Aorta (tissue), 5 donors: ENCODE measurements around the gene PPIH. TPM values are rescaled to one million over a fixed set of nuclear protein-coding genes. Genes with fewer than 3 reads are reported as not detected.
"Not testable (repeated sequence)": the region's sequence is repeated elsewhere in the genome, so short reads cannot be mapped to it uniquely, and the experiment has no call there.

ENCODE experiments used
- ATAC-seq: fragments of 200-7000 bp; cut with Tn5 transposase; one replicate; pipeline ENCODE4 v1.9.1; 2022; ENCODE audit warnings: moderate library complexity; ENCODE audit not compliant: low FRiP score
- DNase-seq, 2 donors: peaks; one replicate each; pipeline ENCODE4 v3.0.0-alpha.2; 2020
- H3K27ac ChIP-seq, 2 donors: one replicate each; pipeline ENCODE4 v1.5.1; 2013; ENCODE audit warnings: low read length in 2 of 2, mild to moderate bottlenecking in 2 of 2, moderate library complexity in 2 of 2, control low read depth in 1 of 2, inconsistent platforms in 1 of 2, low read depth in 1 of 2
- H3K27me3 ChIP-seq, 2 donors: one replicate each; pipeline ENCODE4 v1.6.1; 2013; ENCODE audit warnings: control low read depth in 1 of 2, low read length in 1 of 2, mild to moderate bottlenecking in 1 of 2, moderate library complexity in 1 of 2; ENCODE audit not compliant: insufficient read depth in 2 of 2, control insufficient read depth in 1 of 2
- H3K36me3 ChIP-seq, 2 donors: one replicate each; pipeline ENCODE4 v1.6.1; 2013; ENCODE audit warnings: control low read depth in 1 of 2, low read length in 1 of 2, mild to moderate bottlenecking in 1 of 2; ENCODE audit not compliant: insufficient read depth in 2 of 2, control insufficient read depth in 1 of 2
- H3K4me1 ChIP-seq, 2 donors: one replicate each; pipeline ENCODE4 v1.6.1; 2013; ENCODE audit warnings: low read length in 2 of 2, control low read depth in 1 of 2, mild to moderate bottlenecking in 1 of 2, moderate library complexity in 1 of 2; ENCODE audit not compliant: insufficient read depth in 2 of 2, control insufficient read depth in 1 of 2
- H3K4me3 ChIP-seq, 2 donors: one replicate each; pipeline ENCODE4 v1.5.1; 2013; ENCODE audit warnings: low read length in 2 of 2, control low read depth in 1 of 2, mild to moderate bottlenecking in 1 of 2
- H3K9me3 ChIP-seq: one replicate; pipeline ENCODE4 v1.6.1; 2013; ENCODE audit warnings: mild to moderate bottlenecking, low read length; ENCODE audit not compliant: control insufficient read depth
- WGBS, 2 donors: extraction: QIAGEN DNeasy Blood & Tissue Kit; methylation state at CpG; one replicate each; pipeline ENCODE4 v1.1.7; 2013; 5-methylcytosine and 5-hydroxymethylcytosine counted together
- intact Hi-C, 2 donors: fragments of 100-400 bp; cut with DNase I; formaldehyde crosslinking; loops; one replicate each; pipeline versions ENCODE4 v1.14.2 to v1.15.0; 2022
- polyA plus RNA-seq, 2 donors: library from polyadenylated mRNA; stranded (reverse); fragments of 200-250 nt; gene quantifications; one replicate each; pipeline ENCODE4 v1.2.3, GENCODE V29; 2013
- total RNA-seq, 2 donors: library from RNA; stranded (reverse); fragmentation: NEBNext Ultra II Directional; extraction: Animal tissue kit (Norgen Biotek cat#: 25700); gene quantifications; one replicate each; pipeline ENCODE4 v1.2.1, GENCODE V29; 2021
- donor health status: healthy with polysubstance abuse.
- donor health status: Bipolar disorder and iron deficiency.
- donor health status: DM: no; HTN: no; CAD: no.
- donor health status: DM: no; HTN: no; CAD: no.
- donor health status: DM: yes; HTN: yes; CAD: no.

PPIH gene
- total and polyA plus RNA-seq, 4 donors, result 14.1 to 32.5 (median 20.2) TPM

DNA sequence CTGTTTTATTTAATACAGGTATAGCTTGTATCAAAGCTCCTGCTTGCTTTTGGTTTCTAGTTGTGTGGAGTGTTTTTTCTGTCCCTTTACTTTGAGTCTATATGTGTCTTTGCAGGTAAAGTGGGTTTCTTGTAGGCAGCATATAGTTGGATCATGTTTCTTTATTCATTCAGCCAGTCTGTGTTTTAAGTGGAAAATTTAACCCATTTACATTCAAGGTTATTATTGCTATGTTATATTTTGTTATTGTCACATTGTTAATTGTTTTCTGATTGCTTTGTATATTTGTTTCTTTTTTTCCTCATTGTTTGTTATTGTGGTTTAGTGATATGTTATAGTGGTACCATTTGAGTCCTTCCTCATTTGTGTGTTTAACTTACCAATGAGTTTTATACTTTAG is 55.1 kb downstream of the PPIH start:
- Histone ChIP-seq H3K27me3 (no peaks in the 10 kb centered on the region), H3K36me3 (no peaks in the 10 kb centered on the region), H3K4me1 (no peaks in the 10 kb centered on the region), H3K27ac (no peak overlapping the region), H3K4me3 (no peak overlapping the region), H3K9me3 (peaks cover 3% of the 10 kb centered on the region)
- intact Hi-C loops, result no loop called here
- no peak for ATAC-seq
- DNase-seq, result no peak

DNA sequence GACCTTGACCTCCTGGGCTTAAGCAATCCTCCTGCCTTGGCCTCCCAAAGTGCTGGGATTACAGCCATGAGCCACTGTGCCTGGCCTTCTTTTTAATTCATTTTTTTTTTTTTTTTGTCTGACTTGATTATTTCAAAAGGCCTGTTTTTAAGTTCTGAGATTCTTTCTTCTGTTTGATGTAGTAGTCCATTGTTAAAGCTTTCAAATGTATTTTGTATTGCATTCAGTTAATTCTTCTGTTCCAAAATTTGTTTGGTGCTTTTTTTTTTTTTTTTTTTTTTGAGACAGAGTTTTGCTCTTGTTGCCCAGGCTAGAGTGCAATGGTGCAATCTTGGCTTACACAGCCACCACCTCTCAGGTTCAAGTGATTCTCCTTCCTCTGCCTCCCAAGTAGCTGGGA is 56.2 kb downstream of the PPIH start:
- intact Hi-C loops, H3K27ac ChIP-seq, H3K36me3 ChIP-seq, H3K27me3 ChIP-seq, H3K4me1 ChIP-seq, ATAC-seq, DNase-seq, H3K4me3 ChIP-seq, H3K9me3 ChIP-seq: not testable (repeated sequence)

DNA sequence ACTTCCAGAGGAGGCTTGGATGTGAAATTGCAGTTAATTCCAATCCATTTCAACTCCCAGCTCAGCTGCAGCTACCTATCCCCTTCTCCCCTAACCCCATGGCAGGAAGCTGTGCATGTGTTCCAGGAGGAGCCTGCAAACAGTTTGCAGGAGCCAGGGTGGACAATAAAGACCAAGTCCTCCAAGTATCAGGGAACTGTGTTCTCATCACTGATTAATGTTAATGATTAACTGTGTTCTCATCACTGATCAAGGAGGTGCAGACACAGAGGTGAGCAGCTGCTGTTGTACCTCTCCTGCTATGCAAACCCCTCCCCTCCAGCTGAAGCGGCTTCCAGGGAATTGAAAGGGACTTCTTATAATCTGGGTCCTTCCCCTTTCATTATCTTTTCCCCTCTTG is 62.6 kb downstream of the PPIH start:
- DNase-seq (no peak), ATAC-seq (no peak)
- WGBS, 2 donors, result 95 to 100% methylated on average over 1 of the region's 1 CpG
- intact Hi-C loops, result no loop called here
- no peaks in the 10 kb centered on the region for H3K4me1 ChIP-seq
- H3K36me3 ChIP-seq, result no peaks in the 10 kb centered on the region
- H3K4me3 ChIP-seq, result no peak overlapping the region
- H3K27me3 ChIP-seq, result no peaks in the 10 kb centered on the region
- no peaks in the 10 kb centered on the region for H3K9me3 ChIP-seq
- H3K27ac ChIP-seq, result no peak overlapping the region

DNA sequence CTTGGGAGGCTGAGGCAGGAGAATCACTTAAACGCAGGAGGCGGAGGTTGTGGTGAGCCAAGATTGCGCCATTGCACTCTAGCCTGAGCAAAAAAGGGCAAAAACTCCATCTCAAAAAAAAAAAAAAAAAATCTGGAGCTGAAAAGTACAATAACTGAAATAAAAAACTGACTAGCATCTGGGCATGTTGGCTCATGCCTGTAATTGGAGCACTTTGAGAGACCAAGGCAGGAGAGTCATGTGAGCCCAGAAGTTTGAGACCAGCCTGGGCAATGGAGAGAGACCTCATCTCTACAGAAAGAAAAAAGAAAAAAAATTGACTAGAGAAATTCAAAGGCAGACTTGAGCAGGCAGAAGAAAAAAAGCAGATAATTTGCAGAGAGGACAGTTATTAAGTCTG is 63.7 kb downstream of the PPIH start:
- ATAC-seq, result no peak
- Histone ChIP-seq H3K27me3 (no peaks in the 10 kb centered on the region), H3K27ac (no peak overlapping the region), H3K36me3 (no peaks in the 10 kb centered on the region), H3K4me3 (no peak overlapping the region), H3K4me1 (no peaks in the 10 kb centered on the region), H3K9me3 (no peaks in the 10 kb centered on the region)
- DNase-seq, result no peak
- 98 to 99% methylated on average over 3 of the region's 3 CpGs for WGBS, 2 donors
- intact Hi-C loops, result no loop called here

DNA sequence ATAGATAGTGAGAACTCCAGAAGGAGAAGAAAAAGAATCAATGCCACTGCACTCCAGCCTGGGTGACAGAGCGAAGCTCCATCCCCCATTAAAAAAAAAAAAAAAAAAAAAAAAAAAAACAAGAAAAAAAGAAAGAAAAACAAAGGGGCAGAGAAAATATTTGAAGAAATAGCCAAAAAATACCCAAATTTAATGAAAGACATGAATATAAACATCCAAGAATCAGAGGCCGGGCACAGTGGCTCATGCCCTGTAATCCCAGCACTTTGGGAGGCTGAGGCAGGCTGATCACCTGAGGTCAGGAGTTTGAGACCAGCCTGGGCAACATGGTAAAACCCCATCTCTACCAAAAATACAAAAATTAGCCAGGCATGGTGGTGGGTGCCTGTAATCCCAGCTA is 64.2 kb downstream of the PPIH start:
- H3K36me3 ChIP-seq, intact Hi-C loops, ATAC-seq, H3K9me3 ChIP-seq, H3K4me3 ChIP-seq, H3K27ac ChIP-seq, DNase-seq, H3K4me1 ChIP-seq, H3K27me3 ChIP-seq: not testable (repeated sequence)
- 87 to 89% methylated on average over 2 of the region's 2 CpGs for WGBS, 2 donors

DNA sequence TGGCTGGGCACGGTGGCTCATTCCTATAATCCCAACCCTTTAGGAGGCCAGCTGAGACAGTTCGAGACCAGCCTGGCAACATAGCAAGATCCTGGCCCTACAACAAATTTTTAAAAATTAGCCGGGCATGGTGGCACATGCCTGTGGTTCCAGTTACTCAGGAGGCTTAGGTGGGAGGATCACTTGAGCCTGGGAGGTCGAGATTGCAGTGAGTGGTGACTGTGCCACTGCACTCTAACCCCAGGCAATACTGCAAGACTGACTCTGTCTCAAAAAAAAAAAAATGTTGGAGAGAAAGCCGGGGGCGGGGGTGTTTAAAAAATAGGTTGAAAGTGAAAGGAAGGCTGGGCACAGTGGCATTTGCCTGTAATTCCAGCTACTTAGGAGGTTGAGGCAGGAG is 65.3 kb downstream of the PPIH start:
- no peak for ATAC-seq
- DNase-seq, result no peak
- 55 to 56% methylated on average over 6 of the region's 6 CpGs for WGBS, 2 donors

DNA sequence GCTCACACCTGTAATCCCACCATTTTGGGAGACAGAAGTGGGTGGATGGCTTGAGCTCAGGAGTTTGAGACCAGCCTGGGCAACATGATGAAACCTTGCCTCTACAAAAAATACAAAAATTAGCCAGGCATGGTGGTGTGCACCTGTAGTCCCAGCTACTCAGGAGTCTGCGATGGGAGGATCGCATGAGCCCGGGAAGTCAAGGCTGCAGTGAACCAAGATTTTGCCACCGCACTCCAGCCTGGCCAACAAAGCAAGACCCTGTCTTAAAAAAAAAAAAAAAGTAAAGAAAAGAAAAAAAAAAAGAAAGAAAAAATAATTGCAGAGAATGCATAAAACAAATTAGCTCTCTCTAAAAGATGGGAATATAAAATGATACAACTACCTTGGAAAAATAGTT is 67.6 kb downstream of the PPIH start:
- H3K4me3 ChIP-seq, H3K9me3 ChIP-seq, H3K27ac ChIP-seq, ATAC-seq, intact Hi-C loops, H3K27me3 ChIP-seq, H3K4me1 ChIP-seq, H3K36me3 ChIP-seq: not testable (repeated sequence)
- 95 to 98% methylated on average over 4 of the region's 4 CpGs for WGBS, 2 donors
- peak in 1 of 2 donors; percentile 52 for DNase-seq

More for the DNA sequence above, 65.3 kb downstream of the PPIH start:
- Histone ChIP-seq H3K4me1 (no peaks in the 10 kb centered on the region), H3K9me3 (no peaks in the 10 kb centered on the region), H3K27me3 (no peaks in the 10 kb centered on the region), H3K27ac (no peak overlapping the region), H3K4me3 (no peak overlapping the region), H3K36me3 (no peaks in the 10 kb centered on the region)
- intact Hi-C loops, result no loop called here

Other genes starting within 250 kb of the PPIH start
- gene ZMYND12, start 202.4 kb upstream of the PPIH start, total RNA-seq, result 1 to 10 TPM in 1 of 2 donors, not detected in 1; 1.1 TPM
- gene ZMYND12, start 202.4 kb upstream of the PPIH start, polyA plus RNA-seq, result under 1 TPM in 1 of 2 donors, not detected in 1; 0.26 TPM
- 10 to 100 TPM; 33.7 to 41.8 TPM for gene PPCS, start 201.9 kb upstream of the PPIH start, total RNA-seq
- 100 to 1,000 TPM in 1 of 2 donors, 10 to 100 TPM in 1; 66.3 to 171 TPM for gene PPCS, start 201.9 kb upstream of the PPIH start, polyA plus RNA-seq
- gene CCDC30, start 195.1 kb upstream of the PPIH start, total RNA-seq, result 1 to 10 TPM; 2.3 to 6.3 TPM
- 1 to 10 TPM; 1.8 to 2.3 TPM for gene CCDC30, start 195.1 kb upstream of the PPIH start, polyA plus RNA-seq
- 100 to 1,000 TPM; 393 to 498 TPM for gene YBX1, start 24.0 kb downstream of the PPIH start, total RNA-seq
- gene YBX1, start 24.0 kb downstream of the PPIH start, polyA plus RNA-seq, result 1,000 to 10,000 TPM in 1 of 2 donors, 100 to 1,000 TPM in 1; 816 to 1,633 TPM
- under 1 TPM; 0.39 to 0.94 TPM for gene CLDN19, start 81.8 kb downstream of the PPIH start, total RNA-seq
- not detected for gene CLDN19, start 81.8 kb downstream of the PPIH start, polyA plus RNA-seq
- 10 to 100 TPM; 37.7 to 54.6 TPM for gene P3H1, start 108.6 kb downstream of the PPIH start, total RNA-seq
- gene P3H1, start 108.6 kb downstream of the PPIH start, polyA plus RNA-seq, result 10 to 100 TPM; 15.2 to 64.3 TPM
- gene C1orf50, start 108.8 kb downstream of the PPIH start, total RNA-seq, result 1 to 10 TPM; 3.6 to 8.5 TPM
- gene C1orf50, start 108.8 kb downstream of the PPIH start, polyA plus RNA-seq, result 10 to 100 TPM in 1 of 2 donors, 1 to 10 TPM in 1; 1.6 to 10.6 TPM
- gene TMEM269, start 126.6 kb downstream of the PPIH start, total RNA-seq, result under 1 TPM in 1 of 2 donors, not detected in 1; 0.13 TPM
- gene TMEM269, start 126.6 kb downstream of the PPIH start, polyA plus RNA-seq, result not detected
- 10 to 100 TPM in 1 of 2 donors, 1 to 10 TPM in 1; 7.1 to 12.8 TPM for gene ERMAP, start 158.7 kb downstream of the PPIH start, total RNA-seq
- gene ERMAP, start 158.7 kb downstream of the PPIH start, polyA plus RNA-seq, result 10 to 100 TPM in 1 of 2 donors, 1 to 10 TPM in 1; 5.9 to 10.1 TPM
- 10 to 100 TPM; 15.9 to 17.3 TPM for gene SVBP, start 159.0 kb downstream of the PPIH start, total RNA-seq
- 10 to 100 TPM; 37.0 to 37.8 TPM for gene SVBP, start 159.0 kb downstream of the PPIH start, polyA plus RNA-seq
- gene ZNF691, start 188.2 kb downstream of the PPIH start, total RNA-seq, result 1 to 10 TPM; 5.4 to 9.8 TPM
- gene ZNF691, start 188.2 kb downstream of the PPIH start, polyA plus RNA-seq, result 10 to 100 TPM in 1 of 2 donors, 1 to 10 TPM in 1; 7.4 to 10.4 TPM